DOHH2 (cell line): ENCODE data around the gene MYL6.

Experiments used
- H3F3A ChIP-seq: fragments of 200-600 bp; sonication (generic), shearing (Covaris generic); 2 replicates; pipeline ENCODE4 v1.6.0; 2016; ENCODE audit warnings: antibody characterized with exemption, mild to moderate bottlenecking; ENCODE audit not compliant: control insufficient read depth, insufficient read depth
- H3K27ac ChIP-seq: fragments of 200-600 bp; sonication (generic); 2 replicates; pipeline ENCODE4 v1.5.1; 2014; ENCODE audit warnings: low read depth, mild to moderate bottlenecking, low read length, moderate library complexity
- H3K27me3 ChIP-seq: fragments of 200-600 bp; sonication (generic); 2 replicates; pipeline ENCODE4 v1.6.1; 2014; ENCODE audit warnings: mild to moderate bottlenecking, low read length, mixed read lengths; ENCODE audit not compliant: control insufficient read depth
- H3K36me3 ChIP-seq: fragments of 200-600 bp; sonication (generic); 2 replicates; pipeline ENCODE4 v1.6.1; 2014; ENCODE audit warnings: mild to moderate bottlenecking, low read length, moderate library complexity, mixed read lengths; ENCODE audit not compliant: control insufficient read depth
- H3K4me1 ChIP-seq: fragments of 200-600 bp; sonication (generic); 2 replicates; pipeline ENCODE4 v1.6.1; 2014; ENCODE audit warnings: mild to moderate bottlenecking, low read length, mixed read lengths; ENCODE audit not compliant: control insufficient read depth
- H3K4me2 ChIP-seq: fragments of 200-600 bp; sonication (generic); 2 replicates; pipeline ENCODE4 v1.6.0; 2014; ENCODE audit warnings: mild to moderate bottlenecking, low read length, moderate library complexity
- H3K4me3 ChIP-seq: fragments of 200-600 bp; sonication (generic); 2 replicates; pipeline ENCODE4 v1.5.1; 2014; ENCODE audit warnings: mild to moderate bottlenecking, low read length, mixed read lengths
- H3K79me2 ChIP-seq: fragments of 200-600 bp; sonication (generic); 2 replicates; pipeline ENCODE4 v1.6.1; 2014; ENCODE audit warnings: mild to moderate bottlenecking, low read length, mixed read lengths; ENCODE audit not compliant: control insufficient read depth
- H3K9me2 ChIP-seq: fragments of 200-600 bp; sonication (generic); replicated peaks from 2 replicates; pipeline ENCODE4 v1.6.1; 2014; ENCODE audit warnings: mild to moderate bottlenecking, low read length, mixed read lengths; ENCODE audit not compliant: control insufficient read depth
- H3K9me3 ChIP-seq: fragments of 200-600 bp; sonication (generic); 2 replicates; pipeline ENCODE4 v1.6.1; 2014; ENCODE audit warnings: antibody characterized with exemption, low read length, mixed read lengths; ENCODE audit not compliant: control insufficient read depth, insufficient read depth
- H4K20me1 ChIP-seq: fragments of 200-600 bp; sonication (generic); 2 replicates; pipeline ENCODE4 v1.6.0; 2014; ENCODE audit warnings: low read depth, mild to moderate bottlenecking, antibody characterized with exemption, low read length, moderate library complexity; ENCODE audit not compliant: control insufficient read depth, insufficient read depth
- EZH2phosphoT487 ChIP-seq: fragments of 200-600 bp; sonication (generic); IDR thresholded peaks from 2 replicates; pipeline ENCODE4 v1.6.1; 2017; ENCODE audit warnings: borderline replicate concordance, mild to moderate bottlenecking, antibody characterized with exemption, low read length, moderate library complexity, mixed read lengths
- TF ChIP-seq, protein P1 (sequence below): fragments of 200-600 bp; sonication (generic); IDR thresholded peaks from one replicate; pipeline ENCODE4 v1.5.1; 2014; ENCODE audit warnings: antibody characterized with exemption, mild to moderate bottlenecking, low read depth, low read length; ENCODE audit not compliant: poor library complexity, severe bottlenecking

MYL6 gene

DNA sequence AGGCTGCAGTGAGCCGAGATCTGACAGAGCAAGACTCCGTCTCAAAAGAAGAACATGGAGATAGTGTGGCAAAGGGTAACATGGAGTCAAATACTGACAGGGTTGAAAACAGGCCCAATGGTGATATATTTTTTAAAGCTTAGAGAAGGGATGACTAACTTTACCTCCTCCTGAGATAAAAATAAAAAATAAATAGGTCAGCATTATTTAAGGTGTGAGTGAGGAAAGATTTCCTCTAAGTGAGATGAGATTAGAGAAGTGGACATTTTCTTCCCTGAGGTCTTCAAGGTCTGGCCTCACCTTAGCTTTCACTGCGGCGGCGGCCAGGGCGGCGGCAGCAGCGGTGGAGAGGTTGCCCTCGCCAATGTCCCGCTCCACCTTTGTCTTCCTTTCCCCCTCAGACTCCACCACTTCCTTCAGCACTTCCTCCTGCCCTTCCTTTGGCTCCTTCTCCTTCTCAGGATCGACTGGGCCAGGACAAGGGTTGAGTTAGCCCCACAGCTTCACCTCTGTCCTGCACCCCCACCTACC lies 11.1 kb downstream of the MYL6 start:
- Histone ChIP-seq H3K9me2 (no peaks in the 10 kb centered on the region), H3K4me3 (no peak overlapping the region), H4K20me1 (no peaks in the 10 kb centered on the region), H3K9me3 (no peaks in the 10 kb centered on the region), H3K4me2 (no peak overlapping the region), H3K79me2 (no peaks in the 10 kb centered on the region), H3K27ac (no peak overlapping the region), H3F3A (peaks cover 11% of the 10 kb centered on the region), H3K36me3 (peaks cover 85% of the 10 kb centered on the region), H3K4me1 (no peaks in the 10 kb centered on the region), H3K27me3 (no peaks in the 10 kb centered on the region)
- TF ChIP-seq, protein P1, sequence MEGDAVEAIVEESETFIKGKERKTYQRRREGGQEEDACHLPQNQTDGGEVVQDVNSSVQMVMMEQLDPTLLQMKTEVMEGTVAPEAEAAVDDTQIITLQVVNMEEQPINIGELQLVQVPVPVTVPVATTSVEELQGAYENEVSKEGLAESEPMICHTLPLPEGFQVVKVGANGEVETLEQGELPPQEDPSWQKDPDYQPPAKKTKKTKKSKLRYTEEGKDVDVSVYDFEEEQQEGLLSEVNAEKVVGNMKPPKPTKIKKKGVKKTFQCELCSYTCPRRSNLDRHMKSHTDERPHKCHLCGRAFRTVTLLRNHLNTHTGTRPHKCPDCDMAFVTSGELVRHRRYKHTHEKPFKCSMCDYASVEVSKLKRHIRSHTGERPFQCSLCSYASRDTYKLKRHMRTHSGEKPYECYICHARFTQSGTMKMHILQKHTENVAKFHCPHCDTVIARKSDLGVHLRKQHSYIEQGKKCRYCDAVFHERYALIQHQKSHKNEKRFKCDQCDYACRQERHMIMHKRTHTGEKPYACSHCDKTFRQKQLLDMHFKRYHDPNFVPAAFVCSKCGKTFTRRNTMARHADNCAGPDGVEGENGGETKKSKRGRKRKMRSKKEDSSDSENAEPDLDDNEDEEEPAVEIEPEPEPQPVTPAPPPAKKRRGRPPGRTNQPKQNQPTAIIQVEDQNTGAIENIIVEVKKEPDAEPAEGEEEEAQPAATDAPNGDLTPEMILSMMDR = no peak
- TF ChIP-seq EZH2phosphoT487 = no peak

DNA sequence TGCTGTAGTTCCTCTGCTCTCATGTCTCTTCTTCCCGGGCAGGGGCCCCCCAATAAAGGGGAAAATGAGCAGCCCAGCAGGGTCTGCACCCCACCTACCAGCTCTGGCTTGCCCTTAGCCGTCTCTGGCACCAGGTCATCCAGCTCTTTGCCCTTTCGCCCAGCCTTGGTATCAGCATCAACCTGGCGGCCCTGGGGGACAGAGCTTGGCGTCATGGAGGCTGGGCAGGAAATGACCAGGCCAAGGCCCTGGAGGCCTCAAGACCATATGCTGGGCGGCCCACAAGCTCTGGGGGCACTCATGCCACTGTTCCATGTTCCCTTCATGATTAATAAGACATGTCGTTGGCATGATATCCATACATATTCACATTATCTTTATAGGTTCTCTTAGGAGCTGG lies 14.7 kb downstream of the MYL6 start:
- no peaks in the 10 kb centered on the region for H4K20me1 ChIP-seq
- no peak overlapping the region for H3K4me2 ChIP-seq
- no peak overlapping the region for H3K27ac ChIP-seq
- no peaks in the 10 kb centered on the region for H3K9me3 ChIP-seq
- H3K9me2 ChIP-seq = no peaks in the 10 kb centered on the region
- no peak overlapping the region for H3K4me3 ChIP-seq
- TF ChIP-seq EZH2phosphoT487 = no peak
- TF ChIP-seq, protein P1 = no peak
- no peaks in the 10 kb centered on the region for H3K27me3 ChIP-seq
- H3K79me2 ChIP-seq = no peaks in the 10 kb centered on the region
- peaks cover 85% of the 10 kb centered on the region for H3K36me3 ChIP-seq
- H3F3A ChIP-seq = no peaks in the 10 kb centered on the region
- no peaks in the 10 kb centered on the region for H3K4me1 ChIP-seq

DNA sequence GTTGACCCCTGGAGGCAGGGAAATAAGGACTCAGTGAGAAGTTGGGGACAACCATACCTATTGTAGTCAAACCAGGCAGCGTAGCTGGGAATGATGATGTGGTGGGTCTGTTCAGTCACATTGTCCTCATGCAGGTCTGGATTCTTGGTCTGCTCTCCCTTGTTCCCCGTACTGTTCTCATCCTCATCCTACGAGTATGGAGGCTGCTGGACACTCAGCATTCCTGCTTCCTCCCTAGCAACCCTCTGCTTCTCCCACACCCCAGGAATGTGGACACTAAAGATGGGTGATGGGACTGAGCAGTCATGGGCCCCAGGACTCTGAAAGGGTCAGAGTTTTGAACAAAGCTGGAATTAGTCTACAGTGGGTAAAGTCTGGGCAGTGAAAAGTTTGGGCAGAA lies 20.2 kb downstream of the MYL6 start:
- H3K27ac ChIP-seq = no peak overlapping the region
- H3F3A ChIP-seq = no peaks in the 10 kb centered on the region
- peaks cover 81% of the 10 kb centered on the region for H3K36me3 ChIP-seq
- H3K4me2 ChIP-seq = no peak overlapping the region
- TF ChIP-seq, protein P1 = no peak
- TF ChIP-seq EZH2phosphoT487 = no peak
- no peaks in the 10 kb centered on the region for H3K27me3 ChIP-seq
- no peaks in the 10 kb centered on the region for H4K20me1 ChIP-seq
- H3K4me1 ChIP-seq = no peaks in the 10 kb centered on the region
- no peaks in the 10 kb centered on the region for H3K9me2 ChIP-seq
- no peaks in the 10 kb centered on the region for H3K9me3 ChIP-seq
- no peaks in the 10 kb centered on the region for H3K79me2 ChIP-seq
- H3K4me3 ChIP-seq = no peak overlapping the region

DNA sequence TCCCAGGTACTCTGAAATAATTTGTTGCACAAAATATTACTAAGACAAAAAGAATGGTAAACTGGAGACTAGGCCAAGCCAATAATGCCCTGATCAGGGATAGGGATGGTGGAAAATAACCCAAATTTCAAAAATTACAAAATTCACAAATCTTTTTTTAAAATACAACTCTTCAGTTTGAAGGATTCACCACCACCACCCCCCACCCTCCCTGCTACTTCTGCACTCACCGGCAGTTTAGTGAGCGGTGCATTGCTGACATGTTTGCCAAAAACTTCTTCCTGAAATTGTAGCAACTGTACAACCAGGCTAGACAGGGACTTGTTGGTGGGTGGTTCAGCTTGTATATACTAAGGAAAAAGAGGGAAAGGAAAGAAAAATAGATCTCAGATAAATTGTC lies 28.8 kb downstream of the MYL6 start:
- Histone ChIP-seq H3K27me3 (no peaks in the 10 kb centered on the region), H3K4me1 (peaks cover 26% of the 10 kb centered on the region), H4K20me1 (peaks cover 8% of the 10 kb centered on the region; the same call in 1 of the 2 replicates), H3K4me3 (peak overlapping the region; percentile 97), H3K9me2 (no peaks in the 10 kb centered on the region), H3F3A (peaks cover 5% of the 10 kb centered on the region), H3K4me2 (peak overlapping the region; percentile 98), H3K79me2 (peaks cover 43% of the 10 kb centered on the region), H3K36me3 (peaks cover 64% of the 10 kb centered on the region), H3K9me3 (no peaks in the 10 kb centered on the region), H3K27ac (no peak overlapping the region)
- TF ChIP-seq EZH2phosphoT487 = no peak
- TF ChIP-seq, protein P1 = no peak
